Endothelial cell of umbilical vein (primary cell): ENCODE measurements around the gene MPST.

Source experiments
- CTCF ChIP-seq, 2 donors: IDR thresholded peaks; 1 replicate in 1 of 2; 2 replicates in 1 of 2; pipeline ENCODE4 v1.5.1; 2011; ENCODE audit warnings: low read length in 2 of 2, mild to moderate bottlenecking in 2 of 2, moderate library complexity in 2 of 2, control low read depth in 1 of 2, inconsistent platforms in 1 of 2, low read depth in 1 of 2; ENCODE audit not compliant: insufficient read depth in 1 of 2; ENCODE audit errors: extremely low read depth in 1 of 2
- EZH2 ChIP-seq: IDR thresholded peaks from 2 replicates; pipeline ENCODE4 v1.6.1; 2012; ENCODE audit warnings: borderline replicate concordance, low read depth, mild to moderate bottlenecking, moderate library complexity, low read length, inconsistent platforms; ENCODE audit not compliant: severe bottlenecking
- GATA2 ChIP-seq: IDR thresholded peaks from 2 replicates; pipeline ENCODE4 v1.7.0; 2011; ENCODE audit warnings: low read depth, mild to moderate bottlenecking, moderate library complexity, mixed read lengths, low read length; ENCODE audit not compliant: insufficient read length, insufficient read depth
- POLR2A ChIP-seq: IDR thresholded peaks from 2 replicates; pipeline ENCODE4 v1.6.1; 2012; ENCODE audit warnings: low read depth, mild to moderate bottlenecking, control low read depth, low read length
- POLR2AphosphoS5 ChIP-seq: IDR thresholded peaks from 2 replicates; pipeline ENCODE4 v1.6.1; 2012; ENCODE audit warnings: low read depth, mild to moderate bottlenecking, control low read depth, low read length, moderate library complexity; ENCODE audit not compliant: insufficient read depth

GRCh38 chr22:37054600-37055365 is 35.2 kb downstream of the MPST start:
- no peak for TF ChIP-seq CTCF (IDR thresholded peaks at IDR 0.05; ENCODE audit: extremely low read depth in 1 of 2, insufficient read depth in 1 of 2, low read depth in 1 of 2, low read length in 2 of 2)
- TF ChIP-seq POLR2A = no peak
- TF ChIP-seq POLR2AphosphoS5 = no peak
- TF ChIP-seq GATA2 = no peak
- TF ChIP-seq EZH2 = no peak
